HepG2 (cell line): Measurements from ENCODE around the gene EHBP1. TPM values are rescaled to one million over a fixed set of nuclear protein-coding genes. Genes with fewer than 3 reads are reported as not detected.

Source experiments
- ATAC-seq: fragments of 200-7000 bp; cut with Tn5 transposase; 3 replicates; pipeline ENCODE4 v1.9.1; 2020; ENCODE audit warnings: mild to moderate bottlenecking, moderate library complexity
- BruUV-seq: library from RNA; stranded (reverse); fragments of 400-500 nt; replicated peaks from 2 replicates; lab custom pipeline; 2021; lab: Mats Ljungman, UMichigan
- CTCF ChIA-PET: fragments of 300-600 bp; formaldehyde crosslinking; extraction: SDS; loops from one replicate; lab custom pipeline; 2021; ENCODE audit warnings: low total read pairs, inconsistent platforms, low intra/inter-chr PET ratio; lab: Yijun Ruan, JAX
- POLR2A ChIA-PET: fragments of 350-600 bp; sonication (Branson Sonifier 250); formaldehyde crosslinking; loops from one replicate; lab custom pipeline; 2020; ENCODE audit warnings: antibody characterized with exemption, inconsistent platforms; lab: Yijun Ruan, JAX
- DNase-seq: peaks from one replicate; pipeline ENCODE4 v3.0.0-alpha.2; 2015; ENCODE audit warnings: low spot score
- FAIRE-seq: peaks from 3 replicates; lab custom pipeline; 2011; peaks lifted over from hg19 to GRCh38; lab: Jason Lieb, UNC
- H2AFZ ChIP-seq: one replicate; pipeline ENCODE4 v1.6.1; 2011; ENCODE audit warnings: low read length, inconsistent platforms
- H3K27ac ChIP-seq: fragments of 300-600 bp; 3 replicates; pipeline ENCODE4 v1.8.0; 2011; ENCODE audit warnings: mixed run types, mild to moderate bottlenecking, mixed read lengths, low read length, inconsistent platforms; ENCODE audit not compliant: insufficient read depth; ENCODE audit errors: extremely low read length
- H3K27me3 ChIP-seq, 2 experiments: fragments of 200-600 bp in 1 of 2; 2 replicates in 1 of 2; 3 replicates in 1 of 2; pipeline versions ENCODE4 v1.6.0 to v1.8.0; 2011; ENCODE audit warnings: low read length in 2 of 2, mild to moderate bottlenecking in 2 of 2, moderate library complexity in 2 of 2, inconsistent platforms in 1 of 2; ENCODE audit not compliant: insufficient read depth in 2 of 2, control insufficient read depth in 1 of 2
- H3K36me3 ChIP-seq, 2 experiments: fragments of 200-600 bp in 1 of 2; replicated peaks in 1 of 2; 2 replicates in 1 of 2; 3 replicates in 1 of 2; pipeline versions ENCODE4 v1.5.1 to v1.8.0; 2011; ENCODE audit warnings: low read length in 2 of 2, inconsistent platforms in 1 of 2; ENCODE audit not compliant: insufficient read depth in 2 of 2, control insufficient read depth in 1 of 2
- H3K4me1 ChIP-seq: 2 replicates; pipeline ENCODE4 v1.5.1; 2012; ENCODE audit warnings: low read length, inconsistent platforms; ENCODE audit not compliant: insufficient read depth
- H3K4me2 ChIP-seq: 2 replicates; pipeline ENCODE4 v1.6.0; 2011; ENCODE audit warnings: low read depth, low read length, inconsistent platforms
- H3K4me3 ChIP-seq, 3 experiments: fragments of 200-600 bp in 1 of 3; sonication (generic), shearing (Covaris generic) in 1 of 3; replicated peaks in 1 of 3; 2 replicates each; pipeline ENCODE4 v1.5.1; 2011 to 2016; ENCODE audit warnings: low read length in 3 of 3, inconsistent platforms in 2 of 3, low read depth in 2 of 3, mild to moderate bottlenecking in 2 of 3, control low read depth in 1 of 3, mixed read lengths in 1 of 3; ENCODE audit not compliant: insufficient read depth in 1 of 3
- H3K79me2 ChIP-seq: one replicate; pipeline ENCODE4 v1.6.1; 2011; ENCODE audit warnings: low read length, inconsistent platforms; ENCODE audit not compliant: insufficient read depth
- H3K9ac ChIP-seq: 2 replicates; pipeline ENCODE4 v1.6.0; 2011; ENCODE audit warnings: mild to moderate bottlenecking, low read depth, low read length, inconsistent platforms; ENCODE audit not compliant: insufficient read depth
- H3K9me3 ChIP-seq: 2 replicates; pipeline ENCODE4 v1.5.1; 2012; ENCODE audit warnings: mild to moderate bottlenecking, low read length
- H4K20me1 ChIP-seq: 2 replicates; pipeline ENCODE4 v1.6.0; 2011; ENCODE audit warnings: inconsistent platforms, mild to moderate bottlenecking, low read length, moderate library complexity; ENCODE audit not compliant: insufficient read depth
- AGO2 ChIP-seq: fragments of 200-400 bp; formaldehyde crosslinking; optimal IDR thresholded peaks from 2 replicates; pipeline ENCODE3; 2017; ENCODE audit warnings: mild to moderate bottlenecking, low read depth, low read length, moderate library complexity
- FOXJ3 ChIP-seq: sonication (generic); formaldehyde crosslinking; IDR thresholded peaks from 2 replicates; pipeline ENCODE4 v1.4.0; 2020; ENCODE audit warnings: missing genetic modification reagents, mild to moderate bottlenecking, borderline replicate concordance
- HNF1B ChIP-seq: sonication (generic); formaldehyde crosslinking; IDR thresholded peaks from 2 replicates; pipeline ENCODE4 v1.5.1; 2020; ENCODE audit warnings: mild to moderate bottlenecking, moderate library complexity, missing genetic modification reagents
- HOXD1 ChIP-seq: sonication (generic); formaldehyde crosslinking; IDR thresholded peaks from 2 replicates; pipeline ENCODE4 v1.5.0; 2020; ENCODE audit warnings: missing genetic modification reagents
- JUND ChIP-seq: sonication (generic); formaldehyde crosslinking; IDR thresholded peaks from 2 replicates; pipeline ENCODE4 v1.8.0; 2022; ENCODE audit warnings: mild to moderate bottlenecking, missing genetic modification reagents
- MAFF ChIP-seq: IDR thresholded peaks from 2 replicates; pipeline ENCODE4 v1.6.1; 2011; ENCODE audit warnings: low read depth, low read length, improper control_type of control experiment
- MAFK ChIP-seq, 2 experiments: IDR thresholded peaks in 1 of 2; conservative IDR thresholded peaks in 1 of 2; 2 replicates each; pipeline ENCODE4 v1.6.1; 2011; ENCODE audit warnings: improper control_type of control experiment in 2 of 2, low read length in 2 of 2
- PHF8 ChIP-seq: sonication (generic); formaldehyde crosslinking; IDR thresholded peaks from 2 replicates; pipeline ENCODE4 v1.5.0; 2020; ENCODE audit warnings: missing genetic modification reagents
- REPIN1 ChIP-seq: sonication (generic); formaldehyde crosslinking; IDR thresholded peaks from 2 replicates; pipeline ENCODE4 v1.8.0; 2022; ENCODE audit warnings: missing genetic modification reagents, low read depth, mild to moderate bottlenecking, borderline replicate concordance
- SMAD3 ChIP-seq: sonication (generic); formaldehyde crosslinking; IDR thresholded peaks from 2 replicates; pipeline ENCODE4 v1.4.0; 2020; ENCODE audit warnings: missing genetic modification reagents
- SMARCC2 ChIP-seq: fragments of 450-650 bp; IDR thresholded peaks from 2 replicates; pipeline ENCODE4 v1.6.1; 2017; ENCODE audit warnings: antibody characterized with exemption, mild to moderate bottlenecking
- ZBTB20 ChIP-seq: sonication (generic); formaldehyde crosslinking; IDR thresholded peaks from 2 replicates; pipeline ENCODE4 v1.8.1; 2023; ENCODE audit warnings: missing genetic modification reagents, low read depth, mild to moderate bottlenecking, borderline replicate concordance
- ZBTB8A ChIP-seq: sonication (generic); formaldehyde crosslinking; IDR thresholded peaks from 2 replicates; pipeline ENCODE4 v1.4.0; 2020; ENCODE audit warnings: mild to moderate bottlenecking, low read depth, missing genetic modification reagents, borderline replicate concordance
- ZNF546 ChIP-seq: sonication (generic); formaldehyde crosslinking; conservative IDR thresholded peaks from 2 replicates; pipeline ENCODE4 v1.8.1; 2023; ENCODE audit warnings: mild to moderate bottlenecking, missing genetic modification reagents
- ZNF775 ChIP-seq: sonication (generic); formaldehyde crosslinking; IDR thresholded peaks from 2 replicates; pipeline ENCODE4 v1.4.0; 2020; ENCODE audit warnings: missing genetic modification reagents, mild to moderate bottlenecking, moderate library complexity, borderline replicate concordance
- ZNF776 ChIP-seq: sonication (generic); formaldehyde crosslinking; IDR thresholded peaks from 2 replicates; pipeline ENCODE4 v1.4.0; 2020; ENCODE audit warnings: mild to moderate bottlenecking, missing genetic modification reagents
- WGBS: methylation state at CpG from one replicate; pipeline ENCODE4 v1.1.6; 2017; ENCODE audit warnings: low lambda C conversion rate; 5-methylcytosine and 5-hydroxymethylcytosine counted together
- in situ Hi-C: cut with HindIII; loops from 2 replicates; pipeline ENCODE4 v1.10.0; 2017; ENCODE audit warnings: low pct_unique_long_range_greater_than_20kb; ENCODE audit not compliant: extremely low pct_ligation_motif_present
- intact Hi-C: fragments of 100-400 bp; cut with micrococcal nuclease; formaldehyde crosslinking; loops from one replicate; pipeline ENCODE4 v1.10.0; 2022; ENCODE audit not compliant: unreplicated experiment
- polyA plus RNA-seq, 8 experiments: library from polyadenylated mRNA; depleted of rRNA in 3 of 8; stranded (reverse) in 7 of 8; unstranded in 1 of 8; fragments of >200 nt; fragmentation: Illumina TruSeq in 4 of 8; extraction: Trizol in 4 of 8; gene quantifications; 2 replicates each; pipeline versions ENCODE4 v1.2.1 to v1.2.3, GENCODE V29; 2011 to 2016; ENCODE audit warnings: low read depth in 4 of 8, missing spikeins in 1 of 8, mixed read lengths in 1 of 8; ENCODE audit not compliant: insufficient read depth in 1 of 8
- total RNA-seq, 5 experiments: library from RNA; depleted of rRNA; stranded (reverse); fragments of >200 nt; fragmentation: Illumina TruSeq; extraction: Trizol; gene quantifications; 2 replicates each; pipeline ENCODE4 v1.2.3, GENCODE V29; 2016; ENCODE audit warnings: low read depth in 1 of 5

The EHBP1 gene
- total and polyA plus RNA-seq, 2 of the 13 experiments (the other 11 are each of a cell fraction or from before 2014, with no cell fraction given): 93.5 to 146 TPM

- Histone ChIP-seq H3K9me3 (no peaks in the 10 kb centered on the region), H2AFZ (no peak overlapping the region), H3K9ac (no peak overlapping the region), H3K27ac (no peak overlapping the region), H3K4me2 (no peak overlapping the region), H3K27me3 (no peaks in the 10 kb centered on the region), H3K36me3 (peaks cover 29 to 84% of the 10 kb centered on the region in 2 experiments), H3K4me1 (no peaks in the 10 kb centered on the region), H4K20me1 (no peaks in the 10 kb centered on the region; the same call in 1 of the 2 replicates), H3K4me3 (no peak overlapping the region), H3K79me2 (no peaks in the 10 kb centered on the region)
- POLR2A ChIA-PET: no interaction called here
- FAIRE-seq (no peak), ATAC-seq (no peak), DNase-seq (no peak)
- in situ Hi-C loops (no loop called here), intact Hi-C loops (no loop called here)
- CTCF ChIA-PET: no interaction called here
- no TSS peak for BruUV-seq
- peak in 1 of 2 experiments; percentile 65; a peak in 2 of 4 replicates for TF ChIP-seq MAFK (conservative IDR thresholded peaks at IDR 0.05 in 1 of 2, IDR thresholded peaks at IDR 0.05 in 1 of 2; ENCODE audit: low read length in 2 of 2)
- TF ChIP-seq AGO2: peak; percentile 45
- peak; percentile 28; the same call in 1 of the 2 replicates for TF ChIP-seq MAFF
- TF ChIP-seq HNF1B: no peak
- WGBS: 88% methylated on average over 6 of the region's 6 CpGs
Observed at GRCh38 chr2:62857139-62857931, 151.8 kb downstream of the EHBP1 start.

- WGBS: 95% methylated on average over 2 of the region's 2 CpGs
- Histone ChIP-seq H3K27ac (no peak overlapping the region), H3K9ac (no peak overlapping the region), H3K4me2 (no peak overlapping the region), H3K27me3 (no peaks in the 10 kb centered on the region), H3K79me2 (no peaks in the 10 kb centered on the region), H3K4me1 (no peaks in the 10 kb centered on the region), H3K4me3 (no peak overlapping the region), H3K9me3 (no peaks in the 10 kb centered on the region), H4K20me1 (no peaks in the 10 kb centered on the region; the same call in 1 of the 2 replicates), H3K36me3 (peaks cover 29 to 78% of the 10 kb centered on the region in 2 experiments), H2AFZ (no peak overlapping the region)
- intact Hi-C loops: no loop called here
- no peak for FAIRE-seq
- in situ Hi-C loops: no loop called here
- no peak for ATAC-seq
- BruUV-seq: no TSS peak
- no peak for DNase-seq
- CTCF ChIA-PET: no interaction called here
- POLR2A ChIA-PET: no interaction called here
- TF ChIP-seq ZBTB8A: no peak
- no peak for TF ChIP-seq ZNF775 (CRISPR knock-in tag)
- no peak for TF ChIP-seq JUND (CRISPR knock-in tag)
- no peak for TF ChIP-seq FOXJ3 (CRISPR knock-in tag)
- no peak for TF ChIP-seq HOXD1
- no peak for TF ChIP-seq SMARCC2
- no peak for TF ChIP-seq ZNF546 (CRISPR knock-in tag)
- TF ChIP-seq REPIN1 (CRISPR knock-in tag): no peak
- TF ChIP-seq ZNF776 (CRISPR knock-in tag): no peak
- TF ChIP-seq ZBTB20 (CRISPR knock-in tag): no peak
- no peak for TF ChIP-seq SMAD3 (CRISPR knock-in tag)
- TF ChIP-seq PHF8: no peak
Observed at GRCh38 chr2:62858231-62858832, 152.8 kb downstream of the EHBP1 start.
